HFFc6 (cell line): ENCODE data around the gene TMEM237. TPM values are rescaled to one million over a fixed set of nuclear protein-coding genes. Genes with fewer than 3 reads are reported as not detected.

ENCODE experiments used
- DNase-seq: peaks from one replicate; pipeline ENCODE4 v3.0.0-alpha.2; 2018
- H3K27ac Mint-ChIP-seq: 2 replicates; pipeline ENCODE4 v1.8.0; 2020; ENCODE audit warnings: mild to moderate bottlenecking, mixed read lengths
- H3K27me3 Mint-ChIP-seq: 2 replicates; pipeline ENCODE4 v1.8.0; 2021; ENCODE audit warnings: mild to moderate bottlenecking, moderate library complexity, mixed read lengths; ENCODE audit not compliant: insufficient read depth
- H3K36me3 Mint-ChIP-seq: 2 replicates; pipeline ENCODE4 v1.8.0; 2021; ENCODE audit warnings: low read depth, mixed read lengths
- H3K4me1 Mint-ChIP-seq: 2 replicates; pipeline ENCODE4 v1.8.0; 2020; ENCODE audit warnings: low read depth, mixed read lengths
- H3K4me3 Mint-ChIP-seq: 2 replicates; pipeline ENCODE4 v1.8.0; 2020; ENCODE audit warnings: mild to moderate bottlenecking, moderate library complexity, mixed read lengths
- H3K9me3 Mint-ChIP-seq: 2 replicates; pipeline ENCODE4 v1.8.0; 2020; ENCODE audit warnings: mild to moderate bottlenecking, mixed read lengths
- total RNA-seq, 6 experiments: library from RNA; stranded (reverse); fragmentation: NEBNext Ultra II Directional; extraction: Animal tissue kit (Norgen Biotek cat#: 25700); gene quantifications; 2 replicates in 1 of 6; 3 replicates in 5 of 6; pipeline ENCODE4 v1.2.3, GENCODE V29; 2021
- TF ChIP-seq, protein P1 (sequence below): fragments of 200-600 bp; sonication (generic); IDR thresholded peaks from 2 replicates; pipeline ENCODE4 v1.5.0; 2021; ENCODE audit warnings: antibody characterized with exemption, mild to moderate bottlenecking

The TMEM237 gene
- total RNA-seq, 6 experiments from 2014 or later, result 76.2 to 96.5 (median 83.3) TPM

DNA sequence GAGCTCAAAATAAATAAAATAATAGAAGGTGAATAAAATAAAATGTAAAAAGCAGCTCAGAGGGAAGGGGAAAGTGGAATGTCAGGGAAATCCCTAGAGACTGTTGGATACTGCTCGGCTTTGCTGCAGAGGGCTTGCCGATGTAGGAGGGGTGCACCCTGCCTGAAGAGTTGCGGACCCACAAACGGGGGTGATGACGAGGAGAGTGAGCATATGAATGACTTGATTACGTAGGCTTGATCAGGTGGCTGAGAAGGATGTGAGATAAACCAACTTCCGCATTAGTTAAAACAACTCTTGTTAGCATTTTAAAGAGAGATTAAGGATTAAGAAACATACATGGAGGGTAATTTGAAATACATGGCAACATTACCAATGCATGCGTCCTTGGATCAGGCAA is 21.0 kb upstream of the TMEM237 start:
- no peaks in the 10 kb centered on the region; the same call in 1 of the 2 replicates for H3K27me3 Mint-ChIP-seq
- no peak overlapping the region for H3K4me3 Mint-ChIP-seq

DNA sequence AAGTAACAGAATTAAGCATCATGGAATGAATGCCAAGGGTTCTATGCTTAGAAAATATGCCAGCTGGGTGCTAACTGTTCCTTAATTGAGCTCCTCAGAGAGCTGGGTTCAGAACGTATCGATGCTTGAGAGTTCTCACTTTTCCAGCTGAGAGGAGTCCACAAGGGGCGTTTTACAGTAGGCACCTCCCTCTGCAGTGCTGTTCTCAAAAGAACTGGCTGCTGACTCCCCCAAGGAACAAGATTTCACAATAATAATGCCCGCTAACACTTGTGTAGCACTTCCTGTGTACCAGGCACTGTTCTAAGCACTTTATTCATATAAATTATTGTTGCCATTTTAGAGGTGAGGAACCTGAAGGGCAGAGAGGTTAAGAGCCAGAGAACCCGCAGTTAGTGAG is 18.1 kb upstream of the TMEM237 start:
- no peak for DNase-seq
- no peak overlapping the region for H3K27ac Mint-ChIP-seq
- H3K36me3 Mint-ChIP-seq, result peaks cover 4% of the 10 kb centered on the region; the same call in 1 of the 2 replicates
- TF ChIP-seq, protein P1, sequence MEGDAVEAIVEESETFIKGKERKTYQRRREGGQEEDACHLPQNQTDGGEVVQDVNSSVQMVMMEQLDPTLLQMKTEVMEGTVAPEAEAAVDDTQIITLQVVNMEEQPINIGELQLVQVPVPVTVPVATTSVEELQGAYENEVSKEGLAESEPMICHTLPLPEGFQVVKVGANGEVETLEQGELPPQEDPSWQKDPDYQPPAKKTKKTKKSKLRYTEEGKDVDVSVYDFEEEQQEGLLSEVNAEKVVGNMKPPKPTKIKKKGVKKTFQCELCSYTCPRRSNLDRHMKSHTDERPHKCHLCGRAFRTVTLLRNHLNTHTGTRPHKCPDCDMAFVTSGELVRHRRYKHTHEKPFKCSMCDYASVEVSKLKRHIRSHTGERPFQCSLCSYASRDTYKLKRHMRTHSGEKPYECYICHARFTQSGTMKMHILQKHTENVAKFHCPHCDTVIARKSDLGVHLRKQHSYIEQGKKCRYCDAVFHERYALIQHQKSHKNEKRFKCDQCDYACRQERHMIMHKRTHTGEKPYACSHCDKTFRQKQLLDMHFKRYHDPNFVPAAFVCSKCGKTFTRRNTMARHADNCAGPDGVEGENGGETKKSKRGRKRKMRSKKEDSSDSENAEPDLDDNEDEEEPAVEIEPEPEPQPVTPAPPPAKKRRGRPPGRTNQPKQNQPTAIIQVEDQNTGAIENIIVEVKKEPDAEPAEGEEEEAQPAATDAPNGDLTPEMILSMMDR, result no peak
- H3K9me3 Mint-ChIP-seq, result no peaks in the 10 kb centered on the region
- peaks cover 42% of the 10 kb centered on the region for H3K4me1 Mint-ChIP-seq
- no peaks in the 10 kb centered on the region; the same call in 1 of the 2 replicates for H3K27me3 Mint-ChIP-seq
- no peak overlapping the region for H3K4me3 Mint-ChIP-seq

More for the DNA sequence above, 21.0 kb upstream of the TMEM237 start:
- Mint-ChIP-seq H3K4me1 (peaks cover 36% of the 10 kb centered on the region), H3K36me3 (no peaks in the 10 kb centered on the region), H3K9me3 (no peaks in the 10 kb centered on the region), H3K27ac (no peak overlapping the region)
- DNase-seq, result no peak
- TF ChIP-seq, protein P1, result no peak

- no peak overlapping the region for H3K27ac Mint-ChIP-seq
- TF ChIP-seq, protein P1, result no peak
- H3K27me3 Mint-ChIP-seq, result no peaks in the 10 kb centered on the region; the same call in 1 of the 2 replicates
- no peaks in the 10 kb centered on the region for H3K9me3 Mint-ChIP-seq
- H3K36me3 Mint-ChIP-seq, result peaks cover 9% of the 10 kb centered on the region; the same call in 1 of the 2 replicates
- H3K4me3 Mint-ChIP-seq, result no peak overlapping the region
- H3K4me1 Mint-ChIP-seq, result peaks cover 42% of the 10 kb centered on the region
- DNase-seq, result no peak
These were observed 17.1 kb upstream of the TMEM237 start for GRCh38 chr2:201660293-201660895.

DNA sequence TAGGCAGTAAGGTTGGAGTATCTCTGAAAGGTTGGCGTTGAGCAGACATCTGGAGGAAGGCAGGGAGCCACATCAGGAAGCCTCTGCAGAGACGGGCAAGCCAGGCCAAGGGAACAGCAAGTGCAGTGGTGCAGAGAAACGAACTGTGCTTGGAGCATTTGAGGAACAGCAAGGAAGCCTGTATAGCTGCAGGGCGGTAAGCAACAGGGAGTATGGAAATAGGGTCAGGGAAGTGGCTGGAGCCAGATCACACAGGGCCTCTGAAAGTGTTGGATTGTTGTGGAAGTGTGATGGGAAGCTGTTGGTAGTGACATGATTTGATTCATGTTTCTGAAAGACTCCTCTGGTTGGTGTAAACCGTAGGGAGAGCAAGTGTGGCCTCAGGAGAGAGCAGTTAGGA is 13.4 kb upstream of the TMEM237 start:
- Mint-ChIP-seq H3K27ac (peak overlapping the region; percentile 94), H3K4me3 (no peak overlapping the region), H3K36me3 (peaks cover 9% of the 10 kb centered on the region; the same call in 1 of the 2 replicates), H3K27me3 (peaks cover 3% of the 10 kb centered on the region), H3K9me3 (no peaks in the 10 kb centered on the region), H3K4me1 (peaks cover 65% of the 10 kb centered on the region)
- no peak for DNase-seq
- TF ChIP-seq, protein P1, result no peak

- TF ChIP-seq, protein P1, result no peak
These were observed 12.8 kb upstream of the TMEM237 start for GRCh38 chr2:201656102-201656501.

More at GRCh38 chr2:201656102-201656501, 12.8 kb upstream of the TMEM237 start:
- no peaks in the 10 kb centered on the region for H3K9me3 Mint-ChIP-seq
- peaks cover 62% of the 10 kb centered on the region for H3K4me1 Mint-ChIP-seq
- H3K27ac Mint-ChIP-seq, result peak overlapping the region; percentile 94
- H3K4me3 Mint-ChIP-seq, result peak overlapping the region; percentile 14
- no peak for DNase-seq
- H3K27me3 Mint-ChIP-seq, result peaks cover 3% of the 10 kb centered on the region; the same call in 1 of the 2 replicates
- H3K36me3 Mint-ChIP-seq, result peaks cover 12% of the 10 kb centered on the region; the same call in 1 of the 2 replicates
